Activated CD4-positive, alpha-beta T cell treated with anti-CD3 and anti-CD28 coated beads for 36 hours (primary cell): ENCODE results near the gene DGKD. TPM values are rescaled to one million over a fixed set of nuclear protein-coding genes. Genes with fewer than 3 reads are reported as not detected.

Source experiments
- ATAC-seq: fragments of 200-7000 bp; cut with Tn5 transposase; one replicate; pipeline ENCODE4 v1.10.0; 2021; ENCODE audit warnings: mild to moderate bottlenecking, moderate library complexity
- CTCF ChIA-PET: fragments of 350-600 bp; sonication (Branson Sonifier 250); formaldehyde crosslinking; loops from one replicate; lab custom pipeline; 2021; ENCODE audit warnings: antibody characterized with exemption; lab: Charles Lee
- POLR2A ChIA-PET: fragments of 350-600 bp; sonication (Branson Sonifier 250); formaldehyde crosslinking; loops from one replicate; lab custom pipeline; 2021; ENCODE audit warnings: antibody characterized with exemption, inconsistent platforms; lab: Charles Lee
- DNase-seq: peaks from one replicate; pipeline ENCODE4 v3.0.0-alpha.2; 2020
- H3K27ac Mint-ChIP-seq: one replicate; pipeline ENCODE4 v1.8.0; 2021; ENCODE audit warnings: mixed read lengths
- H3K27me3 Mint-ChIP-seq: one replicate; pipeline ENCODE4 v1.8.0; 2021; ENCODE audit warnings: mixed read lengths
- H3K36me3 Mint-ChIP-seq: one replicate; pipeline ENCODE4 v1.8.0; 2021; ENCODE audit warnings: low read depth, mixed read lengths
- H3K4me1 Mint-ChIP-seq: one replicate; pipeline ENCODE4 v1.8.0; 2021; ENCODE audit warnings: mixed read lengths
- H3K4me3 Mint-ChIP-seq: one replicate; pipeline ENCODE4 v1.8.0; 2021; ENCODE audit warnings: mild to moderate bottlenecking, moderate library complexity, mixed read lengths
- H3K9me3 Mint-ChIP-seq: one replicate; pipeline ENCODE4 v1.8.0; 2021; ENCODE audit warnings: low read depth, mixed read lengths
- intact Hi-C, 2 experiments: fragments of 100-400 bp; cut with DNase I in 1 of 2; cut with micrococcal nuclease in 1 of 2; formaldehyde crosslinking; loops; one replicate each; pipeline versions ENCODE4 v1.14.2 to v1.15.1; 2022 to 2024; cut with DNase I, micrococcal nuclease
- total RNA-seq, 2 experiments: library from RNA; stranded (reverse); gene quantifications; one replicate each; pipeline ENCODE4 v1.2.3, GENCODE V29; 2021

Gene DGKD
- total RNA-seq, 2 experiments from 2014 or later = 57.0 to 62.6 TPM

DNA sequence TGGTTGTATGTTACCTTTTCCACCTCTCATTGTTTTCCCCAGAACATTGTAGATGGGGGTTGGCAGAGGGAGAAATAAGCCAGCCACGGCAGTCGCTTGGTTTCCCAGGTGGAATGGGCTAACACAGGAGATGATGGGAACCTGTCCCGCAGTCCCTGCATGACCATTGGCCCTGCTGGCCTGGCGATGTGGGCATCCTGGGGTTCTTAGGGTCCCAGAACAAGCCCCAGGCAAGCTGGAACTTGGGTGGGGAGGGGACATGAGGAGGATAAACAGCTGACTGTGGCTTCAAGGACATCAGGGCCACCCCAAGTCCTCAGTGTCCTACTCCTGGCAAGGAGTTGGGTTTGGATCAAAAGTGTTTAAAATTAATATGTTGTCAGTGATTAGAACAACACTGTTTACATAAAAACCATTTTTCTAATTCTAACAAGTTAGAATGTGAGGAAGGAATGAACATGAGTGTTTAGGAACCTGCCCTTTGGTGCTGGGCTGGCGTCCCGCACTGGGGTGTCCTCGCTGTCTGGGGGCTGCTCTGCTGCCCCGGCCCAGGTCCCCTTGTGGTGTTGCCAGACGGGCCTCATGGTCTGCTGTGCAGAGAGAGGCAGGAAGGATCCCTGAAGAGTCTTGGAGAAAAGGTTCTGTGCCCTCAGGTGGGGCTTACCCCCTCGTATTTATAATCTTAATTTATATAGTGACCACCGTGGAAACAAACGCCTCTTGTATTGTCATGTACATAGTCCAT is 117.2 kb downstream of the DGKD start:
- no peaks in the 10 kb centered on the region for H3K4me1 Mint-ChIP-seq
- H3K9me3 Mint-ChIP-seq = no peaks in the 10 kb centered on the region
- intact Hi-C loops = no loop called here
- H3K36me3 Mint-ChIP-seq = peaks cover 40% of the 10 kb centered on the region
- H3K27me3 Mint-ChIP-seq = no peaks in the 10 kb centered on the region
- ChIA-PET POLR2A (no interaction called here), CTCF (no interaction called here)
- no peak for DNase-seq
- no peak for ATAC-seq
- no peak overlapping the region for H3K27ac Mint-ChIP-seq
- H3K4me3 Mint-ChIP-seq = no peak overlapping the region

DNA sequence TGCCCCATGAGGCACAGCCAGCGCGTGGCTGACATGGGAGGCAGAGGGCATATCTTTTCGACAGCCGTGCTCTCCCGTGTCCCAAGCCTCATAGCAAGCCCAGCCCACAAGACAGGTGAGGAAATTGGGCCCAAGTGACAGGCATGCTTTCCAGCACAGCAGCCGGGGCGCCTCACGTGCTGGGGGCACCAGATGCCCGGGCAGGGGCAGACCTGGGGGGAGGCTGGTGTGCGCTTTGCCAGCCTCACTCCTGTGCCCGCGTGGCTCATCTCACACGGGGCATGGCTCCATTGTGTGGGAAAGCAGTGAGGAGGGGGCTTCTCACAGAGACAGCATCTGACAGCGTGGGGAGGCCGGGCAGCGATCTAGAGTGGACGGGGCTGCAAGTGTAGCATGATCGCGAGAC is 119.1 kb downstream of the DGKD start:
- H3K4me1 Mint-ChIP-seq = no peaks in the 10 kb centered on the region
- ATAC-seq (no peak), DNase-seq (no peak)
- CTCF ChIA-PET = no interaction called here
- H3K4me3 Mint-ChIP-seq = no peak overlapping the region
- no peaks in the 10 kb centered on the region for H3K27me3 Mint-ChIP-seq
- POLR2A ChIA-PET = no interaction called here
- peaks cover 32% of the 10 kb centered on the region for H3K36me3 Mint-ChIP-seq
- intact Hi-C loops = no loop called here
- H3K27ac Mint-ChIP-seq = no peak overlapping the region
- no peaks in the 10 kb centered on the region for H3K9me3 Mint-ChIP-seq

DNA sequence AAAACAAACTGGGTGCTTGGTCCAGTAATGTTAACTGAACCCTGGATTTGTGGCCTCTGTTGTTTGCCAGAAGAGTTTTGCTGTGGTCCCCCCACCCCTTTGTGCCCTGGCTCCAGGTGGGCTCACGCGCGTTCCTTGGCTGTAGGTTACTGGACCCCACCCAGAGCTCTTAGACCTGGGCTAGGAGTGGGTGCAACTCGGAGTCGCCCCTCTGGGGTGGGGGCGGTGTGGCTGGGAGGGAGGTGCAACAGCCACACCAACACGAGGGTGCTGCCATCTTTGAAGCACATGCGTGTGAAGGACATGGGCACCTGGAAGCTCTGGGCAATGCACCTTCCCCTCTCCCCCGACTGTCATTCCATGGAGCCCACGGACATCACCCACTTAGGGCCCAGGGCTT is 119.6 kb downstream of the DGKD start:
- no peak for ATAC-seq
- Mint-ChIP-seq H3K27ac (no peak overlapping the region), H3K9me3 (no peaks in the 10 kb centered on the region), H3K36me3 (peaks cover 27% of the 10 kb centered on the region), H3K4me3 (no peak overlapping the region), H3K4me1 (no peaks in the 10 kb centered on the region), H3K27me3 (no peaks in the 10 kb centered on the region)
- no peak for DNase-seq
- intact Hi-C loops = no loop called here
- ChIA-PET CTCF (interaction anchor here (0.5 kb wide), 1 partner anchor 9 kb away, joined by 3 read pairs; no protein-coding TSS in a partner anchor), POLR2A (no interaction called here)

DNA sequence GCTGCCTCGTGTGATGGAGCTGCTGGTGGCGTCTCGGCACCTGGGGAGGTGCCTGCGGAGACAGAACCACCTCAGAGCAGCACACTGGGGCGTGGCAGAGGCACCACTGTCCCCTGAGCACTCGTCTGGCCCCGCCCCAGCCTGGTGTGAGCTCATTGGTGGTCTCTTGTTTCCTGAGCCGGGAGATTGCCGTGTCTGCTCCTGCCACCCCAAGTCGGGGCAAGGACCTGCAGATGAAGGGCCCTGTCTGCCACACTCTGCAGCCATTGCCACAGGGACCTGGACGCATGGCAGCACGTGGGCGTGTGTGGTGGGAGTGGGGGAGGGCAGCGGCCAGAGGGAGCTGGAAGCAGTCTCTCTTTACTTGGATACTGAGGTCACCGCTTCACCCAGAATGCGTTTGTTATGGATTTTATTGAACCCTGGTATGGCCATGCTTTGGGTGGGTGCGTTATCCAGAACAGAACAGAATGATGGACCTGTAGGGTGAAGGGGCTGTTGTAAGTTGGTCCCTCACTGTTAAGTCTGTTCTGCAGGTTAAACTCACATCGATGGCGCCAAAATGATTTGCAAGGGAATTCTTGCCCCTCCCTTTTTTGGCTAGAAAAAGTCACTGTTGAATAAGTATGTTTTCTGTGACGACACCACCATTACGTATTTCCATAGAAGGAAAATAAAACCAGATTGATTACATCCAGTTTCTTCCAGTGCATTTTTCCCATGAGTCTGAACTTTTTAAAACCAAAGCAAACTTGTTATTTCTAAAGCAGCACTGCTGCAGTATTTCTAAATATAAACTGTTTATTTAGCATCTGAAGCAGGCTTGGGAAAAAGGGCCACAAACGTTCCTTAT is 120.2 kb downstream of the DGKD start:
- no peak overlapping the region for H3K4me3 Mint-ChIP-seq
- no peak overlapping the region for H3K27ac Mint-ChIP-seq
- ChIA-PET CTCF (interaction anchor here (0.5 kb wide), 1 partner anchor 8 kb away, joined by 3 read pairs; no protein-coding TSS in a partner anchor), POLR2A (no interaction called here)
- ATAC-seq (no peak), DNase-seq (no peak)
- intact Hi-C loops = no loop called here
- peaks cover 22% of the 10 kb centered on the region for H3K36me3 Mint-ChIP-seq
- H3K27me3 Mint-ChIP-seq = no peaks in the 10 kb centered on the region
- H3K4me1 Mint-ChIP-seq = no peaks in the 10 kb centered on the region
- no peaks in the 10 kb centered on the region for H3K9me3 Mint-ChIP-seq

DNA sequence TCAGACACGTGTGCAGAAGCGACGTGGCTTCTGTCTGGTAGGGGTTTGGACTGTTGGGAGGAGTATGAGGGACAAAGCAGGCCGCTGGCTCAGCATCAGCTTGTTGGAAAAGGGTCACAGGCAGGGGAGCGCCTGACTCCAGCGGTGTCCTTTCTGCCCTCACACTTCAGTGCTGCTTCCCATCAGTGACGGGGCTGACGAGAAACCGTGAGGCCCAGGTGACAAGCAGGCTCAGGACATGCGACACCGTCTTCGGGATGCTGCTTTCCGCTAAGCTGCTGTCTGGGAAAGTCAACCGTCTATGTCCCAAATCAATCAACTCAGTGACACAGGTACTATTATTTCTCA is 121.7 kb downstream of the DGKD start:
- DNase-seq (no peak), ATAC-seq (no peak)
- Mint-ChIP-seq H3K27ac (no peak overlapping the region), H3K27me3 (no peaks in the 10 kb centered on the region), H3K9me3 (no peaks in the 10 kb centered on the region), H3K4me3 (no peak overlapping the region), H3K36me3 (peaks cover 11% of the 10 kb centered on the region), H3K4me1 (no peaks in the 10 kb centered on the region)
- CTCF ChIA-PET = interaction anchor here (0.5 kb wide), 1 partner anchor 838 kb away, joined by 3 read pairs; no protein-coding TSS in a partner anchor
- intact Hi-C loops = no loop called here
- POLR2A ChIA-PET = no interaction called here

DNA sequence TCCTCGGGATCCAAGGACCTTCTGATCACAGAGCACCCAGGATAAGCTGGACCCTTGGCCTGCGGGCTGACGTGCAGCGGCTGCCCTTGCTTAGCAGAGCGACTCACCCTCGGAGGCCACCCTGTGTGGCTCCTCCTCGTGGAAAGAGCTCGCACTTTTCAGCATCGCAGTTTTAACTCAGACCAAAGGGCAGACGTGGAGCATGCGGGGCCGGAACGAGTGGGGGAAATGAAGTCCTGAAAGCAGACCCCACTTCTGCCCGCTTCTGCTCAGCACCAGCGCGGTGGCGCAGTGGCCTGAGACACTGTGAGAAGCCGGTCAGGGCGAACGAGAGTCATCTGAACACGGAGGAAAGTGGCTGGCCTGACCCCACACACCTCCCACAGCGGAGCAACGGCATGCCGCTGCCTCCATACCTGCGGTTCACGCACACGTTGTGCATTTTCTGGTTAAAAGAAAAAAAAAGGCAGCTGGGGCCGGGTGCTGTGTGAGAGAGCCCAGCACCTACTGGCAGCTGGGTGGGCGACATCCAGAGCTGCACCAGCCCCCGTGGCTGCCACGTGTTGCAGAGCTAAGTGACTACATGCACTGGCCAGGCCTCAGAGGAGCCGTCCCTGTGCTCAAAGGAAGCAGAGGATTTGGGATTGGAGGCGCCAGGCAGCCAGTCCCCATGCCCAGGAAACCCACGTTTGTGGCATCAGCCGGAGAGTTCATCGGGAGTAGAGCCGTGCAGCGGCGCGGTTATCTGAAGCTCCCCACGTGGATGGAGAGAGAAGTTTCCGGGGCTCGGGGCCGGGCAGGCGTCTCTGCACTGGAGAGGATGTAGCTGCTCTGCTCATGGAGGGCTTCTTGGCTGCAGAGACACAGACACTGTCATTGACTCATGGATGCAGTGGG is 122.6 kb downstream of the DGKD start:
- peaks cover 8% of the 10 kb centered on the region for H3K36me3 Mint-ChIP-seq
- POLR2A ChIA-PET = no interaction called here
- intact Hi-C loops = no loop called here

DNA sequence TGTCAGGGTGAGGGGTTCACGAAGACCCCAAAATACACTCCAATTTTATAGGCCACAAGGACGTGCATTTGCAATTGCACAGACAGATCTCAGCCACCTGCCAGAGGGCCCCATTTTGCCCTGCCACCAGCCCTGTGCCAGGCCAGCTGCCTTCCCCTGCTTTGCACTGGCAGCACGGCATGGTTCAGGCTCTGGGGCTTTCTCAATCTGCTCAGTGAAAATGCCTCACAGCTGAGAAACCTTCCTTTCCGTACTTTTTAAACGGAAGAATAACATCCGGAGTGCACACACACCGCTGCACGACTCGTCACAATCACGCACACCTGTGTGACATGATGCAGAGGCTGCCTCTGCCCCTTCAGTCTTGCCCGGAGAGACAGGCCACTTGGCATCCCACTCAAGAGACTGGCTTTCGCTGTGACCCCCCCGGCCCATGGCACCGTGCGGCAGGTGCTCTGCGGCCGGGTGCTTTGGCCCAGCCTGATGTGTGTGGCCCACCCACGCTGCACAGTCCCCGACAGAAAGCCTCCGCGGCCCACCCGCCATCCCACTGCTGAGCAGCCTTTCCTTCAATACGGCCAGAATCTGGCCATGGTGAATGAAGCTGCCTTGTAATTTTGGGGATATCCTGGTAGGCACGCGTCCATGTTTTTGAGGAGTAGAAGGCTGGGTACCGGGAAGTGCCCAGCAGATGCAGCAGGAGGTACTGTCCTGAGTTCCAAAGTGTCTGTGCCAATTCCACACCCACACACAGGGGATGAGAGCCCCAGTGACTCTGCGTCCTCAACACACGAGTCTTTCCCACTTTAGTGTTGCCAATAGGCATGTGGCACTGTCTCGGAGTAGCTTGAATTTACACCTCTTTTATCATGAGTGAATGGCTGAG is 123.5 kb downstream of the DGKD start:
- H3K4me3 Mint-ChIP-seq = no peak overlapping the region
- no peaks in the 10 kb centered on the region for H3K27me3 Mint-ChIP-seq
- no peak for ATAC-seq
- H3K36me3 Mint-ChIP-seq = peaks cover 2% of the 10 kb centered on the region
- POLR2A ChIA-PET = no interaction called here
- no peak for DNase-seq
- intact Hi-C loops = no loop called here
- no peak overlapping the region for H3K27ac Mint-ChIP-seq
- CTCF ChIA-PET = interaction anchor here (1.2 kb wide), 1 partner anchor 210 kb away, joined by 3 read pairs; no protein-coding TSS in a partner anchor
- no peaks in the 10 kb centered on the region for H3K4me1 Mint-ChIP-seq
- H3K9me3 Mint-ChIP-seq = no peaks in the 10 kb centered on the region

More for the DNA sequence above, 122.6 kb downstream of the DGKD start:
- Mint-ChIP-seq H3K27me3 (no peaks in the 10 kb centered on the region), H3K27ac (no peak overlapping the region), H3K9me3 (no peaks in the 10 kb centered on the region), H3K4me1 (no peaks in the 10 kb centered on the region), H3K4me3 (no peak overlapping the region)
- CTCF ChIA-PET = interaction anchor here (0.5 kb wide), 1 partner anchor 839 kb away, joined by 3 read pairs; no protein-coding TSS in a partner anchor
- ATAC-seq (no peak), DNase-seq (no peak)

DNA sequence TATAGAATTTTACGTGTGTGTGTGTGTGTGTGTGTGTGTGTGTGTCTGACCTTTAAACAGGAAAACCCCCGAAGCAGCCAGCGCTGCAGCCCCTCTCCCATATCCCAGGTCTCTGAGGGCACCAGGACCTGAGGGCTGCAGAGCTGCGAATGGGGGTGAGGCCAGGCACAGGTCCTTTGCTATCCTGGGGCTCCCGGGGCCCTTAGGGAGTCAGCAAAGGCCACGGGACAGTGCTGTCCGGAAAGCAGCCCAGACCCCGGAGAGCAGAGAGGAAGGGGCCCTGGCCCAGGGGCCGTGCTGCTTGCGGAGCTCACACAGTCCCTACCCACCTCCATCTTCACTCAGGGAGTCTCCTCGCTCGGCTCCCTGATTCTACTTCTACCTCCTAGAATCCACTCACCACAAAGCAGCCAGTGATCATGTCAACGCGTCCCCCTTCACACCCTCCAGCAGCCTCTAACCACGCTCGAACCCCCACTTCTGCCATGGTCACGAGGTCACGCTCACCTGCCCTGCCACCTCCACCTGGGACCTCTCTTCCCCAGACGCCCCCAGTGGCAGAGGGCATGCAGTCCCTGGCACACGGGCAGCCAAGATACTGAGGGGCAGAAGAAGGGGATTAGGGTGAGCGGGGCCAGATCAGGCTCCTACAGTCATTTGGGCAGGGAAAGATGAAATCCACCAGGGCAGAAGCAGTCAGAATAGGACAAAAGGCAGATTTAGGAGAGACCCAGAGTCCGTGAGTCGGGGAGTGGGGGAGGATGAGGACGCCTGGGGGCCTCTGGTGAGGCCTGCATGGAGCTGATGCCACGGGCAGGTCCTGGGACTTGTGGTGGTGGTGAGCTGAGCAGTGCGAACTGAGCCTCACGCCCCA is 125.6 kb downstream of the DGKD start:
- H3K9me3 Mint-ChIP-seq = no peaks in the 10 kb centered on the region
- no peaks in the 10 kb centered on the region for H3K27me3 Mint-ChIP-seq
- H3K4me1 Mint-ChIP-seq = no peaks in the 10 kb centered on the region
- no peak overlapping the region for H3K4me3 Mint-ChIP-seq
- CTCF ChIA-PET = no interaction called here
- H3K27ac Mint-ChIP-seq = no peak overlapping the region
- POLR2A ChIA-PET = no interaction called here
- intact Hi-C loops = no loop called here
- DNase-seq (no peak), ATAC-seq (no peak)
- peaks cover 3% of the 10 kb centered on the region for H3K36me3 Mint-ChIP-seq

DNA sequence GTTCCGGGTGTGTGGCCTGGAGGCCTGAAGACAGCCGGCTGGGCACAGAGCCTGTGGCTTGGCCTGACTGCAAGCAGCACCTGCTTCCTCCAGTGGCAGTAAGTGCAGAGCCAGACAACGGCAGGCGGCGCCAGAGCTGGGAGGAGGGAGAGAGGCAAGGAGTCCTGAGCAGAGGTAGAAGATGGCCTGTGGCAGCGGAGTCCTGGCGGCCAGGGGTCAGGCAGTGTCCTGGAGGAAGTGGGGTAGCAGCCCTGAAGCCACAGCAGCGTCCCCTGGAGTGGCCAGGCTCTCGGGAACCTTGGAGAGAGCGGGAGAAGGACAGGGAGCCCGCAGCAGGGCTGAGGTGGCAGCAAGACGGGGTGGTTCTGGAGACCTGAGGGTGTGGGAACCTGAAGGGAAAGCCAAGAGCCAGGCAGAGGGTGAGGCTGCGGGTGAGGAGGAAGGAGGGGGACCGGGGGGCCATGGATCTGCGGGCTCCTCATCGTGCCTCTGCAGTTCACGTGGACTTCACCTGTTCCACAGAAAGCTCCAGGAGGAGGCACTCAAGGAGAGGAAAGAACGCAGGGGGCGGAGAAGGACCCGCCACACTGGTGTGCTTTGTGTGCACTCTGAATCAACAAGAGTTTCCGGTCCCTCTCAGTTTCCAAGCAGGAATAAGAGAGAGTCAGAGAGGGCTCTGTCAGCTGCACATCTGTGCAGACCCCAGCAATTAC is 126.4 kb downstream of the DGKD start:
- no peak overlapping the region for H3K4me3 Mint-ChIP-seq
- no peaks in the 10 kb centered on the region for H3K9me3 Mint-ChIP-seq
- ATAC-seq (no peak), DNase-seq (no peak)
- intact Hi-C loops = no loop called here
- CTCF ChIA-PET = no interaction called here
- no peak overlapping the region for H3K27ac Mint-ChIP-seq
- no peaks in the 10 kb centered on the region for H3K27me3 Mint-ChIP-seq
- H3K4me1 Mint-ChIP-seq = no peaks in the 10 kb centered on the region
- peaks cover 3% of the 10 kb centered on the region for H3K36me3 Mint-ChIP-seq
- POLR2A ChIA-PET = no interaction called here
